Measurements from ENCODE around the gene PMEPA1.

DNA sequence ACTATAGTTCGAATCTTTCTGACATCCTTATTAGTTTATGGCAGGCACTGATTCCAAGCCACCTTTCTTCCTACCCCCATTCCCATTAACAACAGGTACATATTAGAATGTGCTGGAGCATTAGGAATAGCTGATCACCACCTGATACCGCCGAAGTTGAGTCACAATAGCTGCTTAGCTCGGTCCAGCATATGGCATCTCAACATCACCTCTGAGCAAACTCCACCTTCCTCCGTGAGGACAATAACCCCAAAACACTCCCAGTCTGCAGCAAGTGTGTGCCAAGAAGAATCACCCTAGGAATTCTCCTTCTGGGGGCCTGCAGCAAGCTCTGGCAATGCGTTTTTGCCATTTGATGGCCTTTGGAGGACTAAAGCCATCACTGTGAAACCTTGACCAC lies 8.7 kb downstream of the PMEPA1 start:
- TF ChIP-seq, protein P1, sequence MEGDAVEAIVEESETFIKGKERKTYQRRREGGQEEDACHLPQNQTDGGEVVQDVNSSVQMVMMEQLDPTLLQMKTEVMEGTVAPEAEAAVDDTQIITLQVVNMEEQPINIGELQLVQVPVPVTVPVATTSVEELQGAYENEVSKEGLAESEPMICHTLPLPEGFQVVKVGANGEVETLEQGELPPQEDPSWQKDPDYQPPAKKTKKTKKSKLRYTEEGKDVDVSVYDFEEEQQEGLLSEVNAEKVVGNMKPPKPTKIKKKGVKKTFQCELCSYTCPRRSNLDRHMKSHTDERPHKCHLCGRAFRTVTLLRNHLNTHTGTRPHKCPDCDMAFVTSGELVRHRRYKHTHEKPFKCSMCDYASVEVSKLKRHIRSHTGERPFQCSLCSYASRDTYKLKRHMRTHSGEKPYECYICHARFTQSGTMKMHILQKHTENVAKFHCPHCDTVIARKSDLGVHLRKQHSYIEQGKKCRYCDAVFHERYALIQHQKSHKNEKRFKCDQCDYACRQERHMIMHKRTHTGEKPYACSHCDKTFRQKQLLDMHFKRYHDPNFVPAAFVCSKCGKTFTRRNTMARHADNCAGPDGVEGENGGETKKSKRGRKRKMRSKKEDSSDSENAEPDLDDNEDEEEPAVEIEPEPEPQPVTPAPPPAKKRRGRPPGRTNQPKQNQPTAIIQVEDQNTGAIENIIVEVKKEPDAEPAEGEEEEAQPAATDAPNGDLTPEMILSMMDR (conservative IDR thresholded peaks at IDR 0.05), result no peak
- TF ChIP-seq EZH2 (IDR thresholded peaks at IDR 0.05; ENCODE audit: low read depth), result no peak
